A549 (cell line): ENCODE results near the gene ACTR2. TPM values are rescaled to one million over a fixed set of nuclear protein-coding genes. Genes with fewer than 3 reads are reported as not detected.
A peak's percentile ranks its signal among the peaks of the same experiment; 100 is the strongest.

Experiments
- ATAC-seq, 2 experiments: fragments of 200-7000 bp in 1 of 2; fragments of >200 bp in 1 of 2; cut with Nextera tagmentation in 1 of 2; cut with Tn5 transposase in 1 of 2; 3 replicates each; pipeline versions ENCODE4 v1.8.0 to v1.9.1; 2018 to 2020; ENCODE audit warnings: mild to moderate bottlenecking in 1 of 2, moderate library complexity in 1 of 2
- CTCF ChIA-PET: fragments of 300-600 bp; sonication (Branson Sonifier 250); formaldehyde crosslinking; extraction: SDS; loops from one replicate; lab custom pipeline; 2021; ENCODE audit warnings: antibody characterized with exemption, inconsistent platforms; lab: Yijun Ruan, JAX
- POLR2A ChIA-PET: fragments of 350-600 bp; formaldehyde crosslinking; extraction: SDS; loops from one replicate; lab custom pipeline; 2021; ENCODE audit warnings: antibody characterized with exemption, inconsistent platforms; lab: Yijun Ruan, JAX
- DNase-seq, 2 experiments: peaks; one replicate each; pipeline versions ENCODE4 v3.0.0 to v3.0.0-alpha.2; 2011 to 2016; ENCODE audit warnings: low read depth in 1 of 2, low spot score in 1 of 2
- FAIRE-seq: peaks from 2 replicates; lab custom pipeline; 2011; peaks lifted over from hg19 to GRCh38; lab: Jason Lieb, UNC
- H3K27ac ChIP-seq, 2 experiments: fragments of >200 bp; sonication (Bioruptor Twin); formaldehyde crosslinking; 3 replicates each; pipeline ENCODE4 v1.5.1; 2016 to 2017
- H3K4me1 ChIP-seq: fragments of >200 bp; sonication (Bioruptor Twin); formaldehyde crosslinking; 3 replicates; pipeline ENCODE4 v1.6.1; 2016
- H3K4me2 ChIP-seq: fragments of >200 bp; sonication (Bioruptor Twin); formaldehyde crosslinking; 3 replicates; pipeline ENCODE4 v1.6.1; 2016
- H3K4me3 ChIP-seq: fragments of >200 bp; sonication (Bioruptor Twin); formaldehyde crosslinking; 3 replicates; pipeline ENCODE4 v1.5.1; 2016
- H3K9me3 ChIP-seq: fragments of >200 bp; sonication (Bioruptor Twin); formaldehyde crosslinking; 3 replicates; pipeline ENCODE4 v1.6.1; 2016
- CBX2 ChIP-seq: fragments of 200-600 bp; sonication (generic); IDR thresholded peaks from 2 replicates; pipeline ENCODE4 v1.6.1; 2016; ENCODE audit warnings: low read depth, mild to moderate bottlenecking, borderline replicate concordance
- CTCF ChIP-seq: fragments of >200 bp; sonication (Bioruptor Twin); formaldehyde crosslinking; IDR thresholded peaks from 3 replicates; pipeline ENCODE4 v1.5.1; 2016
- FOSL2 ChIP-seq, 2 experiments: fragments of 450-650 bp in 1 of 2; fragments of >200 bp in 1 of 2; sonication (Bioruptor Twin) in 1 of 2; formaldehyde crosslinking; IDR thresholded peaks; 2 replicates each; pipeline versions ENCODE4 v1.5.0 to v1.6.1; 2016 to 2020; ENCODE audit warnings: mild to moderate bottlenecking in 1 of 2, moderate library complexity in 1 of 2
- GATA3 ChIP-seq: IDR thresholded peaks from 2 replicates; pipeline ENCODE4 v1.6.1; 2012; ENCODE audit warnings: borderline replicate concordance
- JUN ChIP-seq, 2 experiments: fragments of >200 bp; sonication (Bioruptor Twin); formaldehyde crosslinking; IDR thresholded peaks; 2 replicates in 1 of 2; 3 replicates in 1 of 2; pipeline ENCODE4 v1.6.1; 2016 to 2017
- KDM5A ChIP-seq: fragments of 200-600 bp; sonication (generic); IDR thresholded peaks from 2 replicates; pipeline ENCODE4 v1.6.1; 2016; ENCODE audit warnings: antibody characterized with exemption, mild to moderate bottlenecking
- NPAS2 ChIP-seq: fragments of 250-450 bp; sonication (Bioruptor Pico); IDR thresholded peaks from 2 replicates; pipeline ENCODE4 v1.8.0; 2022; ENCODE audit warnings: mild to moderate bottlenecking, moderate library complexity, borderline replicate concordance
- POLR2A ChIP-seq: IDR thresholded peaks from 2 replicates; pipeline ENCODE4 v1.6.1; 2012; ENCODE audit warnings: mild to moderate bottlenecking, low read length
- RAD21 ChIP-seq, 2 experiments: fragments of >200 bp in 1 of 2; sonication (Bioruptor Twin) in 1 of 2; formaldehyde crosslinking in 1 of 2; IDR thresholded peaks in 1 of 2; conservative IDR thresholded peaks in 1 of 2; 2 replicates in 1 of 2; 3 replicates in 1 of 2; pipeline ENCODE4 v1.6.1; 2012 to 2018; ENCODE audit warnings: inconsistent platforms in 1 of 2
- RCOR1 ChIP-seq: fragments of 150-350 bp; IDR thresholded peaks from 2 replicates; pipeline ENCODE4 v1.6.1; 2014; ENCODE audit warnings: antibody characterized with exemption, low read length, low read depth
- RFX5 ChIP-seq: fragments of 450-650 bp; IDR thresholded peaks from 2 replicates; pipeline ENCODE4 v1.7.1; 2014; ENCODE audit warnings: antibody characterized with exemption, mild to moderate bottlenecking, moderate library complexity
- SMC3 ChIP-seq: fragments of >200 bp; sonication (Bioruptor Twin); formaldehyde crosslinking; IDR thresholded peaks from 3 replicates; pipeline ENCODE4 v1.6.1; 2018; ENCODE audit warnings: inconsistent platforms
- ZNF302 ChIP-seq: fragments of 250-450 bp; sonication (Bioruptor Pico); IDR thresholded peaks from 2 replicates; pipeline ENCODE4 v1.9.0; 2021; ENCODE audit warnings: inconsistent platforms, mild to moderate bottlenecking, moderate library complexity
- WGBS: methylation state at CpG from one replicate; pipeline ENCODE4 v1.1.6; 2017; ENCODE audit errors: missing lambda C conversion rate; 5-methylcytosine and 5-hydroxymethylcytosine counted together
- polyA plus RNA-seq, 4 experiments: library from polyadenylated mRNA; depleted of rRNA in 3 of 4; stranded (reverse); fragments of >200 nt; fragmentation: RNase III in 1 of 4; extraction: RNeasy Plus Mini Kit Qiagen cat#74134 plus additional on column Dnase treatment in 1 of 4; gene quantifications; 2 replicates in 3 of 4; 3 replicates in 1 of 4; pipeline ENCODE4 v1.2.3, GENCODE V29; 2011 to 2017
- TF ChIP-seq, protein P1 (sequence below): IDR thresholded peaks from 2 replicates; pipeline ENCODE4 v1.6.1; 2012; ENCODE audit warnings: low read depth, borderline replicate concordance
- TF ChIP-seq, protein P2 (sequence below): IDR thresholded peaks from 2 replicates; pipeline ENCODE4 v1.6.1; 2012
- TF ChIP-seq, protein P3 (sequence below): fragments of 250-450 bp; sonication (Bioruptor Pico); IDR thresholded peaks from 2 replicates; pipeline ENCODE4 v1.5.0; 2020; ENCODE audit warnings: low read depth, mild to moderate bottlenecking, moderate library complexity

Gene ACTR2
- polyA plus RNA-seq, 2 of the 4 experiments (the other 2 are of a cell fraction) = 270 to 278 TPM

GRCh38 chr2:65263986-65264385 lies 36.4 kb downstream of the ACTR2 start:
- no peak for ATAC-seq
- H3K9me3 ChIP-seq = no peaks in the 10 kb centered on the region
- no peak for FAIRE-seq
- WGBS = 94% methylated on average over 7 of the region's 7 CpGs
- ChIA-PET POLR2A (no interaction called here), CTCF (interaction anchor here (1.0 to 3.0 kb wide), 19 partner anchors 9 to 310 kb away, joined by 3 to 21 read pairs (median 8); no protein-coding TSS in a partner anchor)
- TF ChIP-seq, protein P1, sequence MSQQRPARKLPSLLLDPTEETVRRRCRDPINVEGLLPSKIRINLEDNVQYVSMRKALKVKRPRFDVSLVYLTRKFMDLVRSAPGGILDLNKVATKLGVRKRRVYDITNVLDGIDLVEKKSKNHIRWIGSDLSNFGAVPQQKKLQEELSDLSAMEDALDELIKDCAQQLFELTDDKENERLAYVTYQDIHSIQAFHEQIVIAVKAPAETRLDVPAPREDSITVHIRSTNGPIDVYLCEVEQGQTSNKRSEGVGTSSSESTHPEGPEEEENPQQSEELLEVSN = no peak
- no peak for TF ChIP-seq RFX5
- TF ChIP-seq ZNF302 (CRISPR knock-in tag) = no peak
- no peak for TF ChIP-seq JUN (IDR thresholded peaks at IDR 0.05)
- no peak for TF ChIP-seq CBX2
- TF ChIP-seq KDM5A = no peak
- TF ChIP-seq GATA3 = no peak
- TF ChIP-seq POLR2A = no peak
- no peak for TF ChIP-seq RCOR1
- TF ChIP-seq, protein P2, sequence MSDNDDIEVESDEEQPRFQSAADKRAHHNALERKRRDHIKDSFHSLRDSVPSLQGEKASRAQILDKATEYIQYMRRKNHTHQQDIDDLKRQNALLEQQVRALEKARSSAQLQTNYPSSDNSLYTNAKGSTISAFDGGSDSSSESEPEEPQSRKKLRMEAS = no peak
- H3K4me1 ChIP-seq = peaks cover 21% of the 10 kb centered on the region; the same call in 2 of the 3 replicates
- H3K4me3 ChIP-seq = no peak overlapping the region
- H3K27ac ChIP-seq = no peak overlapping the region
- no peak for DNase-seq
- no peak overlapping the region for H3K4me2 ChIP-seq

- no peaks in the 10 kb centered on the region for H3K9me3 ChIP-seq
- no peak overlapping the region for H3K4me3 ChIP-seq
- no peak overlapping the region for H3K27ac ChIP-seq
- H3K4me2 ChIP-seq = no peak overlapping the region
- CTCF ChIA-PET = interaction anchor here (0.6 to 3.0 kb wide), 70 partner anchors 9 to 375 kb away, joined by 3 to 26 read pairs (median 5); partner anchors contain the start of genes ACTR2 and SPRED2
- DNase-seq = peak; percentile 46 to 92
- POLR2A ChIA-PET = interaction anchor here (0.6 to 1.0 kb wide), 3 partner anchors 75 to 288 kb away, joined by 3 to 4 read pairs (median 3); partner anchors contain the start of gene SPRED2
- ATAC-seq = peak; percentile 86 to 91
- TF ChIP-seq CTCF = peak; percentile 97
- peak; percentile 95 to 96 for TF ChIP-seq RAD21 (conservative IDR thresholded peaks at IDR 0.05 in 1 of 2, IDR thresholded peaks at IDR 0.05 in 1 of 2)
- TF ChIP-seq SMC3 = peak; percentile 98
- TF ChIP-seq NPAS2 (CRISPR knock-in tag) = no peak
- FAIRE-seq = peak; percentile 96
- WGBS = 24% methylated on average over 8 of the region's 8 CpGs
- H3K4me1 ChIP-seq = peaks cover 21% of the 10 kb centered on the region; the same call in 2 of the 3 replicates
Observed at GRCh38 chr2:65264821-65265670, 37.4 kb downstream of the ACTR2 start.

- Histone ChIP-seq H3K4me2 (no peak overlapping the region), H3K27ac (no peak overlapping the region), H3K9me3 (no peaks in the 10 kb centered on the region), H3K4me3 (no peak overlapping the region), H3K4me1 (peaks cover 21% of the 10 kb centered on the region; the same call in 2 of the 3 replicates)
- ChIA-PET CTCF (interaction anchor here (0.6 to 3.0 kb wide), 69 partner anchors 8 to 375 kb away, joined by 3 to 26 read pairs (median 5); partner anchors contain the start of genes ACTR2 and SPRED2), POLR2A (interaction anchor here (0.6 to 1.0 kb wide), 3 partner anchors 74 to 287 kb away, joined by 3 to 4 read pairs (median 3); partner anchors contain the start of gene SPRED2)
- DNase-seq (no peak), ATAC-seq (no peak), FAIRE-seq (peak; percentile 49)
- TF ChIP-seq, protein P3, sequence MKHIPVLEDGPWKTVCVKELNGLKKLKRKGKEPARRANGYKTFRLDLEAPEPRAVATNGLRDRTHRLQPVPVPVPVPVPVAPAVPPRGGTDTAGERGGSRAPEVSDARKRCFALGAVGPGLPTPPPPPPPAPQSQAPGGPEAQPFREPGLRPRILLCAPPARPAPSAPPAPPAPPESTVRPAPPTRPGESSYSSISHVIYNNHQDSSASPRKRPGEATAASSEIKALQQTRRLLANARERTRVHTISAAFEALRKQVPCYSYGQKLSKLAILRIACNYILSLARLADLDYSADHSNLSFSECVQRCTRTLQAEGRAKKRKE (CRISPR knock-in tag) = no peak
- TF ChIP-seq FOSL2 (IDR thresholded peaks at IDR 0.05) = no peak
- peak; percentile 11; the same call in 1 of the 2 replicates for TF ChIP-seq FOSL2 (CRISPR knock-in tag; IDR thresholded peaks at IDR 0.05)
Observed at GRCh38 chr2:65265671-65266045, 38.0 kb downstream of the ACTR2 start.
